GM13976 (cell line): ENCODE measurements around the gene U2AF1L4.

Experiments
- DNase-seq: peaks from one replicate; pipeline ENCODE4 v3.0.0; 2012; ENCODE audit warnings: low spot score
- in situ Hi-C: fragments of 300-500 bp; cut with MboI; formaldehyde crosslinking; loops from one replicate; pipeline ENCODE4 v1.12.0; 2022; ENCODE audit warnings: low sequenced_read_pairs, mixed read lengths, inconsistent platforms; ENCODE audit not compliant: unreplicated experiment
- TF ChIP-seq, protein P1 (sequence below): IDR thresholded peaks from 2 replicates; pipeline ENCODE4 v1.5.1; 2012; ENCODE audit warnings: borderline replicate concordance, mild to moderate bottlenecking; ENCODE audit not compliant: insufficient read depth; ENCODE audit errors: extremely low read depth, missing control alignments, control extremely low read depth

U2AF1L4 gene

DNA sequence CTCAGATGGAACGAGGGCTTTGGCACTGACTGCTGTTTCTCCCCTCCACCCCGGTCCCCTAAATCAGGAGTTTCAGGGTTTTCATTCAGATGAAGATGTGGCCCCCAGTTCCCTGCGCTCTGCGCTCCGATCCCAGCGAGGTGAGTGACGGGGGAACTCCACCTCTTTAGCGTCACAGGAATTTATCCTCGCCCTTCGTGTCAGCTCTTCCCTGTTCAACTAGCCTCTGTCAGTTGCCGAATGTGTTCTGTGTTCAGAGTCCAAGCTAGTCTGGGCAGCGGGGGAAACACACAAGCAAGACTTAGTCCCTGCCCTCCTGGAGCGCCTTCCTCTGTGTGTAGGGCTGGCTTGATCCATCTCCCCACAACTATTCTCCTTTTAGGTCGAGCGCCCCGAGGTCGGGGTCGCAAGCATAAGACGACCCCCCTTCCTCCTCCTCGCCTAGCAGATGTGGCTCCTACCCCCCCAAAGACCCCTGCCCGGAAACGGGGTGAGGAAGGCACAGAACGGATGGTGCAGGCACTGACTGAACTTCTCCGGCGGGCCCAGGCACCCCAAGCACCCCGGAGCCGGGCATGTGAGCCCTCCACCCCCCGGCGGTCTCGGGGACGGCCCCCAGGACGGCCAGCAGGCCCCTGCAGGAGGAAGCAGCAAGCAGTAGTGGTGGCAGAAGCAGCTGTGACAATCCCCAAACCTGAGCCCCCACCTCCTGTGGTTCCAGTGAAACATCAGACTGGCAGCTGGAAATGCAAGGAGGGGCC is 25.6 kb downstream of the U2AF1L4 start:
- in situ Hi-C loops, result no loop called here
- no peak for DNase-seq
- TF ChIP-seq, protein P1, sequence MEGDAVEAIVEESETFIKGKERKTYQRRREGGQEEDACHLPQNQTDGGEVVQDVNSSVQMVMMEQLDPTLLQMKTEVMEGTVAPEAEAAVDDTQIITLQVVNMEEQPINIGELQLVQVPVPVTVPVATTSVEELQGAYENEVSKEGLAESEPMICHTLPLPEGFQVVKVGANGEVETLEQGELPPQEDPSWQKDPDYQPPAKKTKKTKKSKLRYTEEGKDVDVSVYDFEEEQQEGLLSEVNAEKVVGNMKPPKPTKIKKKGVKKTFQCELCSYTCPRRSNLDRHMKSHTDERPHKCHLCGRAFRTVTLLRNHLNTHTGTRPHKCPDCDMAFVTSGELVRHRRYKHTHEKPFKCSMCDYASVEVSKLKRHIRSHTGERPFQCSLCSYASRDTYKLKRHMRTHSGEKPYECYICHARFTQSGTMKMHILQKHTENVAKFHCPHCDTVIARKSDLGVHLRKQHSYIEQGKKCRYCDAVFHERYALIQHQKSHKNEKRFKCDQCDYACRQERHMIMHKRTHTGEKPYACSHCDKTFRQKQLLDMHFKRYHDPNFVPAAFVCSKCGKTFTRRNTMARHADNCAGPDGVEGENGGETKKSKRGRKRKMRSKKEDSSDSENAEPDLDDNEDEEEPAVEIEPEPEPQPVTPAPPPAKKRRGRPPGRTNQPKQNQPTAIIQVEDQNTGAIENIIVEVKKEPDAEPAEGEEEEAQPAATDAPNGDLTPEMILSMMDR, result no peak

DNA sequence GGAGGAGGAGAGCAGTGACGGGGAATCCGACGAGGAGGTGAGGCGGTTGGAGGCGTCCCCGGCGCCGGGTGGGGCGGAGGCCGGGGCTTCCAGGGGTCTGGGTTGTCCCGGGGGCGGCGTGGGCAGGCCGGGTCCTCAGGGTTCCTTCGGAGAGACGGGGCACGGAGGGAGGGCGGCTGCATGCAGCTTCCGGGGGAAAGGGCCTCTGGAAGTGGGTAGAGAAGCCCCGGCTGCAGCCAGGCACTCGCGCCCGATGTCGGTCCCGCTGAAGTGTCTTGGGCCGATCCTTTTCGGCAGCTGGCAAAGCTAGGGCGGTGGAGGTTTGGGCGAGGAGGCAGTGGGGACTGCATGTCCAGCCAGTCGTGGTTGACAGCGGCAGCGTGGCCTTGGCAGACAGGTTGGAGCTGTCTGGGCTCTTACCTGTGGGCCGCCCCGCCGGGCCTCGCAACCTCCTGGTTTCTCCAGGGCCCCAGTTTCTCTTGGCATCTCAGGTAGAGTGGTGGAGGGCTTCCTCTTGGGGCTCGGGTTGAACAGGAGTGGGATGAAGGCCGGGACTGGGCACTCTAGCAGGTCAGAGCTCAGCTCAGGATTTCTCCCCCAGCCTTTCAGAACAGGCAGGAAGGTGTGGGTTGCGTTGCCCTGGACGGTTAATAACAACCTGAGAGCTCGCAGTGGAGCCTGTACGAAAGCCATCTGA is 26.7 kb downstream of the U2AF1L4 start:
- TF ChIP-seq, protein P1, result no peak
- in situ Hi-C loops, result no loop called here
- DNase-seq, result peak; percentile 71

DNA sequence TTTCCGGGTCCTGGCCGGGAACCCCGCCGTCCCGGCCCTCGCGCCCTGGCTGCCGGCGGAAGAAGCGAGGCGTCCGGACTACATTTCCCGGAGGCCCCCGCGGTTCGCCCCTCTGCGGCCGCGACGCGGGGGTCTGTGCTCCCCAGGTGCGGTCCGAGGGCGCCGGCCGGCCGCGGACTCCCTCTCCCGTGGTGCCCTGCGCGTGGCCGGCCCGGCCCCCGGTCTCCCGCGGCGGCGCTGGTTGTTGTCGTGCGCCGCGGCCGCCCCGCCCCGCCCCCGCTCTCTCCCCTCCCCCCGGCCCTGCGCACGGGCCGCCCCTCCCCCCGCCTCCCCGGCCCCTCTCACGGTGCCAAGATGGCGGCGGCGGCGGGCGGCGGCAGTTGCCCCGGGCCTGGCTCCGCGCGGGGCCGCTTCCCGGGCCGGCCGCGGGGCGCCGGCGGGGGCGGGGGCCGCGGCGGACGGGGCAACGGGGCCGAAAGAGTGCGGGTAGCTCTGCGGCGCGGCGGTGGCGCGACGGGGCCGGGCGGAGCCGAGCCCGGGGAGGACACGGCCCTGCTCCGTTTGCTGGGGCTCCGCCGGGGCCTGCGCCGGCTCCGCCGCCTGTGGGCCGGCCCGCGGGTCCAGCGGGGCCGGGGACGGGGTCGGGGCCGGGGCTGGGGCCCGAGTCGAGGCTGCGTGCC is 27.4 kb downstream of the U2AF1L4 start, which contains the start of gene KMT2B:
KMT2B (plus strand) TSS at position 339 of the 680 bp plus-strand sequence; CDS start at position 355, 16 bp downstream.
- TF ChIP-seq, protein P1, result no peak
- peak; percentile 97 for DNase-seq
- in situ Hi-C loops, result no loop called here

DNA sequence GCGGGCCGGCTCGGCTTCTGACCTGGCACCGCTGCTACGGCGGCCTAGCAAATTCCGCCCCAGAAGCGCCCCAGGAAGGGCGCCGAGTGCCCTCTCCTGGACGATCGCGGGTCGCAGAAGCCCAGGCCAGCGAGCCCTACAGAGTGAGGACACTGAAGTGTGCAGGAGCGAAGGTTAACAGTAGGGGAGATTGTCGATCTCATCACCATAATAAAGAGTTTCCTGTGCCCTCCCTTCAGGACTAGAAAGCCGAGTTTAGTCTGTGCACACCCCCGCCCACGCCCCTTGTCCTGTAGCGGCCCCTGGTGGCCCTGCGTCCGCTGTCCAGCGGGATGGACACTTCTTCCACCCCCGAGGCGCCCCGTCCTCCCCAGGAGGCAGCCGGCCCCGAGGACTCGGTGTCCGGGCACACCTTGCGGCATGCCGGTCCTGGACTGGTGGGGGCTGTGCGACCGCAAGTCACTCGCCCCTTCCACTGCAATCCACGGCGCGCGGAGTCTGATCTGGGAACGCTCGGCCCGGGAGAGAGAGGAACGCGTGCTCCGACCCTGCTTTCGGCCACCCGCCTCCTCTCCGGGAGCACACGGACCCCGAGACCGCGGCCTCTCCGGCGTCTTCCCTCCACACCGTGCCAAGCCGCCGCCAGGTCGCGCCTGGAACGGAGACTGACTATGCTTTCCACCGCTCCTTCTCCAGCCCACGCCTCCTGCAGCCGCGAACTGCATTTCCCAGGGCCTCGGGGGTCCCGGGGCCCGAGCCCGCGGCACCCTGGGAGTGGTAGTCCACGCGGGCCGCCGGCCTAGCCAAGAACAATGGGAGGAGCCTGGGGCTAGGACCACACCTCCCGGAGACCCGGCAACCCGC is 28.2 kb downstream of the U2AF1L4 start:
- TF ChIP-seq, protein P1, result peak; percentile 74
- DNase-seq, result peak; percentile 85
- in situ Hi-C loops, result no loop called here

DNA sequence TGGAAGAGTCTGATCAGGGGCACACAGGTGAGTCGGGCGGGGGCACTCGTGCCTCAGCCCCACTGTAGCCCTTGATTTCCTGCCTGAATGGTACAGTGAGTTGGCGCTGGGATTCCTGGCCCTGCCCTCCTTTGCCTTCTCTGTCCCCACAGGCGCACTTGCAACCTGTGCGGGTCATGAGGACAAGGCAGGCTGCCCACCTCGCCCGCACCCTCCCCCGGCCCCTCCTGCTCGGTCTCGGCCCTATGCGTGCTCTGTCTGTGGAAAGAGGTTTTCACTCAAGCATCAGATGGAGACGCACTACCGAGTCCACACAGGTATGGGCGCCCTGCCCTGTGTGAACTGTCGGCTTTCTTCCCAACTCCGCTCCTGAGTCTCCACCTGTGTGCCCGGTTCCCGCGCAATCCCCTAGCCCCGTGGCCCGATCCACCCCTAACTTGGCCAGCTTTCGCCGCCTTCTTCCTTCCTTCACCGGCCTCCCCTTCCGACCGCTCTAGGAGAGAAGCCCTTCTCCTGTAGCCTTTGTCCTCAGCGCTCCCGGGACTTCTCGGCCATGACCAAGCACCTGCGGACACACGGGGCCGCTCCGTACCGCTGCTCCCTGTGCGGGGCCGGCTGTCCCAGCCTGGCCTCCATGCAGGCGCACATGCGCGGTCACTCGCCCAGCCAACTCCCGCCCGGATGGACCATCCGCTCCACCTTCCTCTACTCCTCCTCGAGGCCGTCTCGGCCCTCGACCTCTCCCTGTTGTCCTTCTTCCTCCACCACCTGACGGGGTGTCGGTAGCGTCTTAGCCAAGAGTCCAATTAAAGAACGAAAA is 29.0 kb downstream of the U2AF1L4 start:
- in situ Hi-C loops, result no loop called here
- no peak for DNase-seq
- TF ChIP-seq, protein P1, result no peak
